Measurements from ENCODE around the gene ARHGEF18. TPM values are rescaled to one million over a fixed set of nuclear protein-coding genes. Genes with fewer than 3 reads are reported as not detected.

ARHGEF18 gene
- total and polyA plus RNA-seq, 3 donors from 2014 or later: 17.9 to 42.7 (median 33.4) TPM

- no peaks in the 10 kb centered on the region for H3K36me3 ChIP-seq (ENCODE audit: low read depth, missing control alignments)
- intact Hi-C loops (cut with DNase I; ENCODE audit: low total_unique reads): no loop called here
- no peaks in the 10 kb centered on the region for H3K4me1 ChIP-seq
- WGBS, 2 donors: 58 to 83% methylated on average over 7 to 10 of the region's 10 CpGs
- H3K27ac ChIP-seq: no peak overlapping the region
- DNase-seq: peak; percentile 67
- H3K4me3 ChIP-seq: no peak overlapping the region
- TF ChIP-seq POLR2A (IDR thresholded peaks at IDR 0.05) (no peak), CTCF (IDR thresholded peaks at IDR 0.05) (peak in 1 of 3 experiments; percentile 24)
- no peaks in the 10 kb centered on the region for H3K9me3 ChIP-seq
- H3K27me3 ChIP-seq: no peaks in the 10 kb centered on the region
These were observed 22.4 kb upstream of the ARHGEF18 start for GRCh38 chr19:7326105-7326877.

GRCh38 chr19:7327802-7328201, 20.9 kb upstream of the ARHGEF18 start:
- no peaks in the 10 kb centered on the region for H3K36me3 ChIP-seq (ENCODE audit: low read depth, missing control alignments)
- TF ChIP-seq CTCF (IDR thresholded peaks at IDR 0.05) (no peak), POLR2A (IDR thresholded peaks at IDR 0.05) (no peak)
- H3K27ac ChIP-seq: no peak overlapping the region
- intact Hi-C loops (cut with DNase I; ENCODE audit: low total_unique reads): no loop called here
- DNase-seq: no peak
- H3K27me3 ChIP-seq: no peaks in the 10 kb centered on the region
- no peak overlapping the region for H3K4me3 ChIP-seq
- no peaks in the 10 kb centered on the region for H3K4me1 ChIP-seq
- 84 to 91% methylated on average over 1 of the region's 1 CpG for WGBS, 2 donors
- no peaks in the 10 kb centered on the region for H3K9me3 ChIP-seq

- Histone ChIP-seq H3K27me3 (no peaks in the 10 kb centered on the region), H3K27ac (no peak overlapping the region), H3K36me3 (ENCODE audit: low read depth, missing control alignments) (no peaks in the 10 kb centered on the region), H3K4me3 (no peak overlapping the region), H3K9me3 (no peaks in the 10 kb centered on the region), H3K4me1 (peaks cover 3% of the 10 kb centered on the region)
- intact Hi-C loops (cut with DNase I; ENCODE audit: low total_unique reads): no loop called here
- DNase-seq: no peak
- 88 to 93% methylated on average over 4 of the region's 4 CpGs for WGBS, 2 donors
- no peak for TF ChIP-seq CTCF (IDR thresholded peaks at IDR 0.05)
- no peak for TF ChIP-seq POLR2A (IDR thresholded peaks at IDR 0.05)
These were observed 20.1 kb upstream of the ARHGEF18 start for GRCh38 chr19:7328647-7329046.

GRCh38 chr19:7331446-7331845, 17.3 kb upstream of the ARHGEF18 start:
- no peaks in the 10 kb centered on the region for H3K36me3 ChIP-seq (ENCODE audit: low read depth, missing control alignments)
- TF ChIP-seq POLR2A (IDR thresholded peaks at IDR 0.05) (no peak), CTCF (IDR thresholded peaks at IDR 0.05) (no peak)

More at GRCh38 chr19:7331446-7331845, 17.3 kb upstream of the ARHGEF18 start:
- H3K4me3 ChIP-seq: no peak overlapping the region
- no peak overlapping the region for H3K27ac ChIP-seq
- no peaks in the 10 kb centered on the region for H3K9me3 ChIP-seq
- no peaks in the 10 kb centered on the region for H3K27me3 ChIP-seq
- peaks cover 5% of the 10 kb centered on the region for H3K4me1 ChIP-seq
- WGBS, 2 donors: 84 to 85% methylated on average over 4 of the region's 4 CpGs
- intact Hi-C loops (cut with DNase I; ENCODE audit: low total_unique reads): no loop called here
- DNase-seq: no peak

Data from testis (tissue), 3 donors.